ENCODE results near the gene SDCBP2.

The SDCBP2 gene

GRCh38 chr20:1295276-1295930, 33.5 kb downstream of the SDCBP2 start:
- no peak for DNase-seq (ENCODE audit: low spot score)

- DNase-seq (ENCODE audit: low spot score), result no peak
Observed at GRCh38 chr20:1294497-1294896, 34.4 kb downstream of the SDCBP2 start.

DNA sequence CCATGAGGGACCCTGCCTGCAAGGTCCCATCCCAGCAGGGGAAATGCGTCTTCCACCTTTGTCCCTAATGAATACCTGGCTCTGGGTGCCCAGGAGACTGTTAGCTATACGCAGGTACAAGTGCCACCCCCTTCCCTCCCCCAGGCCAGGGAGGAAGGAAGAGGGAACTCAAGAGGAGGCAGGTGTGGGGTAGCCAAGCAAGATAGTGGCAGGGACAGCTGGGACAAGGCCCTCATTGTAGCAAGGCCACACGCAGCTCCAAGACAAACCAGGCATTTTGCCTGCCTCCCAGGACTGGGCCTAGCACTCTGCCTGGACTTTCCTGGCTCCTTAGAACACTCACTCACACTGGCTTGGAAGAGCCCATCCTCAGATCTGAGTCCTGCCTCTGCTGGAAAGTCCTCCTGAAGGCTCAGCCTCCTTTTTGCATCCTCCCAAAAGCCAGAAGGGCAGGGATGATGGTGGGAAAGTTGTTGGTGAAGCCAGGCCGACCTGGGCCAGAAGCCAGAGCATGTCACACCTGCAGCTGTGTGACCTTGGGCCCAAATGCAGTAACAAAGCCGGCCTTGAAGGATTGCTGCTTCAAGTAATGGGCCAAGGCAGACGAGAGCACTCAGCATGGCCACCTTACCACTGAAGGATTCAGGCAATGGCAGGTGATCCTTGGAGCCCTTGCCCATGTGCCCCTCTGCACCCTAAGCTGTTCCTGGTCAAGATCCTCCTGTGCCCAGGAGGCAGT, 35.1 kb downstream of the SDCBP2 start:
- no peak for DNase-seq (ENCODE audit: low spot score)

- no peak for DNase-seq (ENCODE audit: low spot score)
Observed at GRCh38 chr20:1292620-1293019, 36.3 kb downstream of the SDCBP2 start.

DNA sequence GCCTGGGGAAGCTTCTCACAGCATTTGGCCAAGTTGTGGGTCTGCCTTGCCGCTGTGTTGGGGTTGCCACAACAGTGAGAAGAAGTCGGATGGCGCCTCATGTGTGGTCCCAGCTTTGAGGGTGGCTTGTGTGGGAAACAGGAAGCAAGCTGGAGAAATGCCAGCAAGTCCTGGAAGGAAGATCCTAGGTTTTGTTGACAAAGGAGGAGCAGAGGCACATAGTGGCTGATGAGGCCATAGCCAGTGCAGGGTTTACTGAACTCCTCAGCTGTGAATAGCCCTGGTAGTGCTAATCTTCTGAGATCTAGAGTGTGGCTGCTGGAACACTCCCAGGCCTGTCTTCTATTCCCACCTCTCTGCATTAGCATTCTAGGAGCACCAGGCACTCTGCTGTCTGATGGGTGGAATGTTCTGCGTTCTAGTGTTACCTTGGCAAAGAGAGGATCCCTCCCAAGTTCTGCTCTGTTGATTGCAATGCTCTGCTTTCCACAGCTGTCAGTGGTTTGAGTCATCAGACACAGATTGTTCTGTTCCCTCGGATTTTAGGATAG, 37.7 kb downstream of the SDCBP2 start:
- peak; percentile 55 for DNase-seq (ENCODE audit: low spot score)

DNA sequence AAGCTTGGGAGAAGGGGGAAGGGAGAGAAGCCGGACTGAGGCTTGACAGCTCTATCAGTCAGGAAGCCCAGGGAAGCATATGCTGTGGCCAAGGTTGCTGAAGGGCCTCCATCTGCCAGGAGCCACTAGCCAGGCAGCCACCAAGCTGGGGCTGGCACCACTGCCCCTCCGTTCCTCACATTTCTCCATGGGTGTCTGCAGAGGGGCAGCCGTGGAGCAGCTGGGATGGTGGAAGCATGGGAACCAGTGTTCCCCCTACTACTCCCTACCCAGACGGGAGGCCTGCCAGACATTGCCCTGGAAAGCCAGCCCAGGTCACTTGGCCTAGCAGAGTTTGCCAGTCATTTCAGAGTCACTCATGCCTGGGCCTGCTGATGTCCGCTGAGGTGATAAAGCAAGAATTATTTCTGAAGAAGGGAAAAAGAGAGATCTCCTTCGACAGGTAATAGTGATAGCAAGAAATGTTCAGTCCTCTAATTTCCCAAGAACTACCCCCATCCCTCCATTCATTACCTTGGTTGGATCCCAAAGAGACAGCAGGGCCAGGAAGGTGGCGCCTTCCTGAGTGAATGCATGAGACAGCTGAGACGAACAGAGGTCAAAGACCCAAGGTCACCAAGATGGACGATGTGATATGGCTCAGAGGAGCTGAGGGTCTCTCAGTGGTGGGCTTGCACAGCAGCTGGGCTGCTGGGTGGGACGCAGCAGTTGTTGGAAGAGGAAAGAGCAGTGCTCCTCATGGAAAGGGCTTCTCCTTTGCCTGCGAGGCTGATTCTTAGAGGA, 41.0 kb downstream of the SDCBP2 start:
- DNase-seq (ENCODE audit: low spot score), result no peak

GRCh38 chr20:1287306-1287705, 41.6 kb downstream of the SDCBP2 start:
- no peak for DNase-seq (ENCODE audit: low spot score)

DNA sequence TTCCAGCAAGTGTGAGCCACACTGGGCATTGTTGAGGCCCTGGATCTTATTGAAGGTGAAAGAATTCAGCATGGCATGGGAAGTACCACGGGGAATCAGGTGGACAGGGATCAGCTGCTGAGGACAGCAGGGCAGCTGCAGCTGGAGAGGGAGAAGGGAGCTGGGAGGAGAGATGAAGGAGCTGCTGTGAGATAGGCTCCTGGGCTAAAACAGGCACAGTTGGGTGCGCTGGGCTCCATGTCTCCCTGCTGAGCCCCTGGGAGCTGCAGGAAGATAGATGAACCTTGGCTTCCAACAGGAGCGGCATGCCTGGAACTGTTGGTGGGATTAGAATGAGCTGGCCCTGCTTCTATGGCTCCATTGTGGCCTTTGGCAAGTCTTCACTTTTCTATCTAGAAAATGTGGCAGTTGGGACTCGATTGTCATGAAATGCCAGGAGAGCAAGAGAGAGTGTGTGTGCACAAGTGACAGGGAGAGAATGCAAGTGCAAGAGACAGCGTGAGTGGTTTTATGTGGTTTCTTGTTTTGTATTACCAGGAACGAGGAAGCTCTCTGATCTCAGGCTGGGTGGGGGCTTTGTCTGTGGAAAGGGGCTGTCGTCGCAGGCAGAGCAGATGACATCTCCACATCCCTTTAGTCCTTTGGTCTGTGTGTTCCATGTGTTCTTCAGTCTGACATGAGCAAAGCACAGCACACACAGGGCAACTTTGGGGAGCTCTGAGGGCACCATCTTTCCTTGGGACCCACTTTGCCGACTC, 42.5 kb downstream of the SDCBP2 start:
- DNase-seq (ENCODE audit: low spot score), result no peak

GRCh38 chr20:1283522-1284510, 45.1 kb downstream of the SDCBP2 start:
- DNase-seq (ENCODE audit: low spot score), result no peak

GRCh38 chr20:1282966-1283365, 46.0 kb downstream of the SDCBP2 start:
- DNase-seq (ENCODE audit: low spot score), result no peak

DNA sequence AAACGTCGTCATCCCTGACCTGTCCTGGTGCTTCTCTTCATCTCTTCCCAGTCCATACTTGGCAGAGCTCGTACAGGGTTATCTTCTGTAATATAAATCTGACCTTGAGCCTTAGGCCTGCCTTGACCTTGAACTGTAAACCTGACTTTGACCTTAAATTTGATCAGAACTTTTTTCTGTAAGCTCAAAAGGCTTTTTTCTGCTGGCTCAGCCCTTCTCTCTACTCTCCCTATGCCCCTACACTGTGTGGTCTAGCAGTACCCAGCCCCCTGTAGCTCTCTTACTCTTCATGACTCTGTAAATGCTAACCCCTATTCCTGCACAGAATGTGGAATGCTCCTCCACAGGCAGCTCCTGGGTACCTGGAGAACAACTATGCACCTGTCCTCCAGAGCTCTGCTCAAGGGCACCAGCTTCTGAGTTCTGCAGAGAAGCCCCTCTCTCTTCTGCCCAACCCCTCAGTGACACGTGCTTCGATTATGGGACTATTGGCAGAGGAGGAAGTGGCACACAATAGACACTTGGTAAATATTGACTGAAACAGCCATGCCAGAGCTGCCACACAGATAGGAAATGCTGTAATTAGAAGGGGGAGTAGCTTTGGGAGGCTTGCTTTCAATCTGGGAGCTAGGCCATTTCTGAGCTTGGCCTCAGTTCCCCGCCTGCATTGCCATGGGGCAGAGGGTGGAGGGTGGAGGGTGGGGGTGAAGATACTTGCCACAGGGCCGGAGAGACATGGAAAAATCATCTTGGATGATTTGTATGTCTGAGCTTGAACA, 47.5 kb downstream of the SDCBP2 start:
- no peak for DNase-seq (ENCODE audit: low spot score)

- no peak for DNase-seq (ENCODE audit: low spot score)
Observed at GRCh38 chr20:1280195-1281102, 48.5 kb downstream of the SDCBP2 start.

GRCh38 chr20:1278993-1279392, 49.9 kb downstream of the SDCBP2 start:
- no peak for DNase-seq (ENCODE audit: low spot score)

GRCh38 chr20:1277529-1278322, 51.2 kb downstream of the SDCBP2 start:
- no peak for DNase-seq (ENCODE audit: low spot score)

DNA sequence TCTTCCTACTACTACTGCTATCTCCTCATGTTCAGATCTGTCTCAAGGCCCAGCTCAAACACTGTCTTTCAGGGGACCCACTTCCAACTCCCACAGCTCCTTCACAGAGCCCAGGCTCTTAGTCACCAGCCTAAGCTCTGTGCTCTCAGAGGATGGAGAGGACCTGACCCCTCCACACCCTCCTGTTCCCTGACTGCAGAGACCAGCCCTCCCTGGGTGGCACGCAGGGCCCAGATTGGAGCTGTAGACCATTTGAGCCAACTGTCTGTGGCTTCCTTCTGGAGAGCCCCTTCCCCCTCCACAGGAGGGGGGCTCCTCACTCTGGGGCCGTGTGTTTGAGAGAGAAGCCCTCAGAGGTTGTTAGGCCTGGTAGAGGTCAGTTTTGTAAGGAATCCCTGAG, 53.0 kb downstream of the SDCBP2 start:
- DNase-seq (ENCODE audit: low spot score), result no peak

DNA sequence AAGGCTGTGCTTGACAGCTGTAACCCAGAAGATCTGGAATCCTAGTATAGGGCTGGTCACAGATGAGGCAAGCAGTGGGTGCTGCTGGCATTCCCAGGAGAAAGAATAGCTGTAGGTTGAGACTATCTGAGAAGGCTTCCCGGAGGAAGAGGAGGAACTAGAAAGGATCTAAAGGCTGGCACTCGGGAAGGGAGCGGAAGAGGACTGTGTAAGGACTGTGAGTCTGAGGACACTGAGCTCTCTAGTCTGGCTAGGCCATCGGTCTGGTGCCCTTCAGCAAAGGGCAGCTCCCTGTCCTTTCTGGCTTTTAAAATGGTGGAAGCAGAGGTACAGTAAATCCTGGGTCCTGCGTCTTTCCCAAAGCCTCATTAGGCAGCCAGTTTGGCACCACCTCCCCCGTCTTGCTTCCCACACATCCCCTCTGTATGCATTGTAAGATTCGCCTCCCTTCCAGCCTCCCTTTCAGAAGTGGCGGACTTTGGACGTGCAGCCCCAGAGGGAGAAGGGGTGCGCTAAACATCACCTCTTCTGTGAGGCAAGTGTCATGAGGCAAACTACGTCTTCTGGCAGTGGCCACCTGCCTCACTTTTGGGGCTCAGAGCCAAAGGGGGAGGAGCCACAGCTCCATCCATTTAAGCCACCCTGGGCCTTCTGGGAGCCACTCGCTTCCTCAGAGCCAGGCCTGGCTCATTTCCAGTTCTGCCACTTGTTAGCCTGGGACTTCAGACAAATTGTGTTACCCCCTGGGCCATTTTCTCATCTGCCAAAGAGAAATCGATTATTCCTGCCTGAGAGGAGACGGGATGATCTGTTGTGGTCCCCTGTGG, 54.2 kb downstream of the SDCBP2 start:
- DNase-seq (ENCODE audit: low spot score), result no peak

DNA sequence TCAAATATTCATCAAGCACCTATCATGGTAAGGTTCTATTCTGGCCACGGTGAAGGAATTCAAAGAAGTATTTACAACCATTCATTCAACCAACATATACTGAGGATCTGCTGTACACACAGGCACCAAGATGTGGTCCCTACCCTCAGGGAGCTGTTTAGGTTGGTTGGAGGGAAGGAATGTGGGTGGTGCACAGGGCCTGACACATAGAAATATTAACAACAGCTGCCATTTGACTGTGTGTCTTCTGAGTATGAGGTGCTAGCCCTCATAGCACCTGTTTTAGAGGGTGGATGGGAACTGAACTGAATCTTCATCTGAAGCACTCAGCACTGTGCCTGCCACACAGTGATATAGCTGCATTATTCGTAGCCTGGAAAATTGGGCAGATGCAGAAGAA, 55.6 kb downstream of the SDCBP2 start:
- DNase-seq (ENCODE audit: low spot score), result no peak

Measured in AG08396 (cell line).